MM.1S (cell line): ENCODE data around the gene ITGA11.

Experiments used
- DNase-seq: peaks from one replicate; pipeline ENCODE4 v3.0.0-alpha.2; 2015
- H2AFZ ChIP-seq: fragments of 300-600 bp; sonication (generic); 2 replicates; pipeline ENCODE4 v1.6.0; 2016; ENCODE audit warnings: antibody characterized with exemption, low read length
- H3F3A ChIP-seq: fragments of 300-600 bp; sonication (generic); 2 replicates; pipeline ENCODE4 v1.6.1; 2016; ENCODE audit warnings: mild to moderate bottlenecking, antibody characterized with exemption, low read length, moderate library complexity, mixed read lengths; ENCODE audit not compliant: insufficient read depth
- H3K27ac ChIP-seq: fragments of 300-600 bp; sonication (generic); 2 replicates; pipeline ENCODE4 v1.5.1; 2016; ENCODE audit warnings: mild to moderate bottlenecking, low read length
- H3K27me3 ChIP-seq: fragments of 300-600 bp; sonication (generic); replicated peaks from 2 replicates; pipeline ENCODE4 v1.6.0; 2016; ENCODE audit warnings: low read length; ENCODE audit not compliant: insufficient read depth
- H3K36me3 ChIP-seq: fragments of 300-600 bp; sonication (generic); replicated peaks from 2 replicates; pipeline ENCODE4 v1.6.1; 2016; ENCODE audit warnings: mild to moderate bottlenecking, low read length, mixed read lengths; ENCODE audit not compliant: insufficient read depth
- H3K4me1 ChIP-seq: fragments of 300-600 bp; sonication (generic); 2 replicates; pipeline ENCODE4 v1.6.1; 2016; ENCODE audit warnings: low read length, mixed read lengths
- H3K4me2 ChIP-seq: fragments of 300-600 bp; sonication (generic); 2 replicates; pipeline ENCODE4 v1.6.0; 2016; ENCODE audit warnings: low read depth, low read length
- H3K4me3 ChIP-seq: fragments of 300-600 bp; sonication (generic); 2 replicates; pipeline ENCODE4 v1.5.1; 2016; ENCODE audit warnings: low read length, mixed read lengths
- H3K79me2 ChIP-seq: fragments of 300-600 bp; sonication (generic); 2 replicates; pipeline ENCODE4 v1.6.1; 2016; ENCODE audit warnings: mixed run types, low read length, mixed read lengths
- H3K9ac ChIP-seq: fragments of 300-600 bp; sonication (generic); 2 replicates; pipeline ENCODE4 v1.6.1; 2016; ENCODE audit warnings: low read length, mixed read lengths
- H3K9me2 ChIP-seq: fragments of 300-600 bp; sonication (generic); replicated peaks from 2 replicates; pipeline ENCODE4 v1.6.1; 2016; ENCODE audit warnings: mild to moderate bottlenecking, low read length, mixed read lengths; ENCODE audit not compliant: insufficient read depth
- H3K9me3 ChIP-seq: fragments of 300-600 bp; sonication (generic); replicated peaks from 2 replicates; pipeline ENCODE4 v1.6.1; 2016; ENCODE audit warnings: mild to moderate bottlenecking, low read length, mixed read lengths; ENCODE audit not compliant: insufficient read depth
- H4K20me1 ChIP-seq: fragments of 300-600 bp; sonication (generic); 2 replicates; pipeline ENCODE4 v1.6.1; 2016; ENCODE audit warnings: mild to moderate bottlenecking, low read length, moderate library complexity, mixed read lengths; ENCODE audit not compliant: insufficient read depth
- CTCF ChIP-seq: fragments of 300-600 bp; sonication (generic); IDR thresholded peaks from 2 replicates; pipeline ENCODE4 v1.5.1; 2016; ENCODE audit warnings: antibody characterized with exemption, low read length, mixed read lengths
- EZH2 ChIP-seq: fragments of 300-600 bp; sonication (generic); optimal IDR thresholded peaks from 2 replicates; pipeline ENCODE3; 2017; ENCODE audit warnings: low read depth, mild to moderate bottlenecking, antibody characterized with exemption, low read length, mixed read lengths
- EZH2phosphoT487 ChIP-seq: fragments of 300-600 bp; sonication (generic); IDR thresholded peaks from 2 replicates; pipeline ENCODE4 v1.6.1; 2018; ENCODE audit warnings: antibody characterized with exemption, low read length

The ITGA11 gene

DNA sequence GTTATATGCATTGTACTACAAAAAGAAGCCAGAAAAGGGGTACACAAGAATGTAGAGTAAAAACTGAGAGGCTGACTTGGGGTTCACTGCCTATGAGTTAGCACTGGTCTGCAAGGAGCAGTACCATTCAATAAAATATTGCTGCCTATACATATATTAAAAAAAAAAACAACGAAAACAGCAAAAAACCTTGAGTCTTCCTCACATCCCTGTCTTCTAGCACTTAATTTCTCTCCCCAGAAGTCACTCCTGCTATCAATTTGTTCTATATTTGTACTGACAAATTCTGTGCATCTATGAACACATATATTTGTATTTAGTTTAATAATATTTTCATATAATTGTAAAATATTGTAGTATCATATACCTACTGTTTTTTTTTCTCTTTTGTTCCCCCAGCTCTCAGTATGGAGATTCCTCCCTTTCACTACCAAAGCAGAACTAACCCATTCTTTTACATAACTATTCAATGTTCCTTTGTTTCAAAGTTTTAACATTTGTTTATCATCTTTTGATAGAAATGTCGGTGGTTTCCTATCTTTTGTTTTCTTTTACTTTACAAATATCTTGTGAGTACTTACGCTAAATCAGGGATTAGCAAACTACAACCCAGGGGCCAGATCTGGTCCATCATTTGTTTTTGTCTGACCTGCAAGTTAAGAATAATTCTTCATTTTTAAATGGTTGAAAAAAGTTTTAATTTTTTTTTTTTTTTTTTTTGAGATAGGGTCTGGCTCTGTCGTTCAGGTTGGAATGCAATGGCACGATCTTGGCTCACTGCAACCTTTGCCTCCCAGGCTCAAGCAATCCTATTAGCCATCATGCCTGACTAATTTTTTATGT is 169.2 kb downstream of the ITGA11 start:
- Histone ChIP-seq H3K9me2 (no peaks in the 10 kb centered on the region), H3K27me3 (no peaks in the 10 kb centered on the region), H3K9me3 (no peaks in the 10 kb centered on the region), H3K27ac (no peak overlapping the region), H3K4me3 (no peak overlapping the region), H4K20me1 (no peaks in the 10 kb centered on the region), H3K79me2 (no peaks in the 10 kb centered on the region), H3K9ac (no peak overlapping the region), H2AFZ (no peak overlapping the region), H3K36me3 (no peaks in the 10 kb centered on the region), H3K4me2 (no peak overlapping the region), H3K4me1 (no peaks in the 10 kb centered on the region), H3F3A (no peaks in the 10 kb centered on the region)
- DNase-seq, result no peak
- TF ChIP-seq CTCF (no peak), EZH2phosphoT487 (no peak), EZH2 (no peak)

DNA sequence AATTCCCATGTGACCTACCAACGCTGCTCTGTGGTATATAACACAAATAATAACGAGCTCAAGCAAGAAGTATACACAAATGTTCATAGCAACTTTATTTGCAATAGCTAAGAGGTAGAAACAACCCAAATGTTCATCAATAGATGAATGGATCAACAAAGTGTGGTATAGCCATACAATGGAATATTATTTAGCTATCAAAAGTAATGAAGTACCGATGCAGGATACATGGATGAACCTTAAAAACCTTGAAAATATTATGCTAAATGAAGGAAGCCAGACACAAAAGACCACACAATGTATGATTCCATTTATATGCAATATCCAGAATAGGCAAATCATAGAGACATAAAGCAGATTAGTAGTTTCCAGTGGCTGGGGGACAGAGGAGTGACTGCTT is 170.0 kb downstream of the ITGA11 start:
- Histone ChIP-seq H4K20me1 (no peaks in the 10 kb centered on the region), H3K4me3 (no peak overlapping the region), H3K4me2 (no peak overlapping the region), H3K27ac (no peak overlapping the region), H3K9me2 (no peaks in the 10 kb centered on the region), H3F3A (peaks cover 5% of the 10 kb centered on the region; the same call in 1 of the 2 replicates), H3K27me3 (no peaks in the 10 kb centered on the region), H3K79me2 (no peaks in the 10 kb centered on the region), H3K4me1 (no peaks in the 10 kb centered on the region), H3K9me3 (no peaks in the 10 kb centered on the region), H3K9ac (no peak overlapping the region), H3K36me3 (no peaks in the 10 kb centered on the region), H2AFZ (no peak overlapping the region)
- no peak for DNase-seq
- TF ChIP-seq CTCF (no peak), EZH2phosphoT487 (no peak), EZH2 (no peak)

- Histone ChIP-seq H3K9me3 (no peaks in the 10 kb centered on the region), H2AFZ (no peak overlapping the region), H4K20me1 (no peaks in the 10 kb centered on the region), H3K4me1 (peaks cover 5% of the 10 kb centered on the region; the same call in 1 of the 2 replicates), H3K4me2 (no peak overlapping the region), H3K27ac (no peak overlapping the region), H3K9ac (no peak overlapping the region), H3K27me3 (no peaks in the 10 kb centered on the region), H3F3A (peaks cover 5% of the 10 kb centered on the region; the same call in 1 of the 2 replicates), H3K79me2 (no peaks in the 10 kb centered on the region), H3K9me2 (no peaks in the 10 kb centered on the region), H3K4me3 (no peak overlapping the region), H3K36me3 (no peaks in the 10 kb centered on the region)
- DNase-seq, result no peak
- no peak for TF ChIP-seq EZH2phosphoT487
- TF ChIP-seq EZH2, result no peak
- no peak for TF ChIP-seq CTCF
Observed at GRCh38 chr15:68261241-68261640, 170.7 kb downstream of the ITGA11 start.
